Ramos (cell line): ENCODE data around the gene FPGS.
"Not testable (repeated sequence)": the region's sequence is repeated elsewhere in the genome, so short reads cannot be mapped to it uniquely, and the experiment has no call there.

ENCODE experiments used
- in situ Hi-C: fragments of 300-500 bp; cut with MboI; formaldehyde crosslinking; loops from one replicate; pipeline ENCODE4 v1.14.3; 2022; ENCODE audit warnings: low sequenced_read_pairs; ENCODE audit not compliant: unreplicated experiment

Gene FPGS

DNA sequence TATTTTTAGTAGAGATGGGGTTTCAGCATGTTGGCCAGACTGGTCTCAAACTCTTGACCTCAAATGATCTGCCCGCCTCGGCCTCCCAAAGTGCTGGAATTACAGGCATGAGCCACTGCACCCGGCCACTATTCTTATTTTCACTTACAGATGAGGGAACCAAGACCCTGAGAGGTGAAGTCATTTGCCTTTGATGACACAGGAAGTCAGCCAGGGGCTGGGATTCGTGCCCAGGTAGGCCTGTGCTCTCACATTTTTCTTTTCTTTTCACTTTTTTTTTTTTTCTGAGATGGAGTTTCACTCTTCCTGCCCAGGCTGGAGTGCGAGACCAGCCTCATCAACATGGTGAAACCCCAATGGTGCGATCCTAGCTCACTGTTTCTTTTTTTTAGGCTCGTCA lies 29.6 kb downstream of the FPGS start:
- in situ Hi-C loops: no loop called here

DNA sequence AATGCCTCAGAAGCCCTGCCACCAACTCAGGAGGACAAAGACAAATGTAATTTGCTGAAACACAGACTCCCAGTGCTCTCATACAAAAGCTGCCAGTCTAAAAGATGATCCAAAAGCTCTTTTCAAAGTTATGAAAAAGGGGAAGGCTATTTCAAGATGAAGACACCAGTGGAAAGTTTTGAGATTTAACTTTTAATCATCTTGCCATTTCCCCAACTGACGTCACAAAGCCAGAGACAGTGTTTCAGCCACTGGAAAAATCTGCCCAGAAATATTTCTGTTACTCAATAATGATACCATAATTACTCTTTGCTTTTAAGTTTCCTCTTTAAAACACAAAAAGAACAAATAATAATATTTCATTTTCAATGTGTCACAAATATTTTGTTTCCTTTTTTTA lies 30.9 kb downstream of the FPGS start:
- in situ Hi-C loops: no loop called here

DNA sequence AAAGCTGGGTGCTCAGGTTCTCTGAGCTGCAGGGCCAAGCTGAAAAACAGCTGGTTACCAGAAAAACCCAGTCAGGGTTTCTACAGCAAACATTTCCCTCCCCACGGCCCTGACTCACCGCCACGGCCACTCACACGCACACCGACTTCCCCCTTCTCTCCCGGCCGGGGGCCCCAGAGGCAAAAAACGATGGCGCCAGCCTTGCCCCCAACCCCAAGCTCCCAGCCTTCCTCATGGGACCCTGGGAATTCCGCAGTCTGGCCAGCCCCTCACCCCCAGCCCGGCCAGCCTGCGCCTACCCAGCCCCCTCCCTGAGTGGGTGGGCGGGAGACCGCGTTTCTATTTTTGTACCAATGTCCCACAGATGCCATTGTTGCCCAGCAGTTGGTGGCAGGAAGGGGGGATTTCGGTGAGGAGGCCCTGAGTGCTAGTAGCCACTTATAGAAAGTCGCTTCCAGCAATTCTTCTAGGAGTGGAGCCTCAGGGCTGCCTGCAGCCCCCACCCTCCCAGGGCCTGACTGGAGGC lies 33.4 kb downstream of the FPGS start:
- in situ Hi-C loops: no loop called here

DNA sequence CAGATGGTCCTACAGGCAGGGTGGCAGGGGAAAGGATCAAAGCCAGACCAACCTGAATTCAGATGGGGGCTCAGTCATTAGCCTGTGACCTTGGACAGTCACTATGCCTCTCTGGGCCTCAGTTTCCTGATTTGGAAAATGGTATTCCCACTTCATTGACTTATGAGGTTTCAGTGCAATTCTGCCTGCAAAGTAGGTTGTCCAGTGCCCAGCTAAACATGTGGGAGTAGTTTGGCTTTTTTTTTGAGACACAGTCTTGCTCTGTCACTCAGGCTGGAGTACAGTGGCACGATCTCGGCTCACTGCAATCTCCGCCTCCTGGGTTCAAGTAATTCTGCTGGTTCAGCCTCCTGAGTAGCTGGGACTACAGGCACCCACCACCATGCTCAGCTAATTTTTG lies 33.9 kb downstream of the FPGS start:
- in situ Hi-C loops: not testable (repeated sequence)

DNA sequence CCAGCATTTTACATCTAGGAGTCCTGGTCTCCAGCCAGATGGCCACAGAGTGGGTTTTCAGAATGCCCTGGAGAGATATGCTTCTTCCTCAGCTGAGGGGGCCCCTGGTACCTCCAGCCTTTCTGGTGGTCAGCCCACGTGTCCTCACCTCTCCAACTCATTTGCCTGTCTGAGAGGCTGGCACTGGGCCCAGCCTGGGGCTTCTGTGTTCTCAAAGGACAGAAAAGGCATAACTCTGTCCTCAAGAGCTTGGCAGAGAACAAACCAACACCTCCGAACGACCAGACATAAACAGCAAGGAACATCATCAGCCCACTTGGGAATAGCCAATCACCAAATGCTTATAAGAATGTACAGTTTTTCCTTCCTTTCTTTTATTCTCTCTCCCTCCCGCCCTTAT lies 34.7 kb downstream of the FPGS start:
- in situ Hi-C loops: no loop called here

DNA sequence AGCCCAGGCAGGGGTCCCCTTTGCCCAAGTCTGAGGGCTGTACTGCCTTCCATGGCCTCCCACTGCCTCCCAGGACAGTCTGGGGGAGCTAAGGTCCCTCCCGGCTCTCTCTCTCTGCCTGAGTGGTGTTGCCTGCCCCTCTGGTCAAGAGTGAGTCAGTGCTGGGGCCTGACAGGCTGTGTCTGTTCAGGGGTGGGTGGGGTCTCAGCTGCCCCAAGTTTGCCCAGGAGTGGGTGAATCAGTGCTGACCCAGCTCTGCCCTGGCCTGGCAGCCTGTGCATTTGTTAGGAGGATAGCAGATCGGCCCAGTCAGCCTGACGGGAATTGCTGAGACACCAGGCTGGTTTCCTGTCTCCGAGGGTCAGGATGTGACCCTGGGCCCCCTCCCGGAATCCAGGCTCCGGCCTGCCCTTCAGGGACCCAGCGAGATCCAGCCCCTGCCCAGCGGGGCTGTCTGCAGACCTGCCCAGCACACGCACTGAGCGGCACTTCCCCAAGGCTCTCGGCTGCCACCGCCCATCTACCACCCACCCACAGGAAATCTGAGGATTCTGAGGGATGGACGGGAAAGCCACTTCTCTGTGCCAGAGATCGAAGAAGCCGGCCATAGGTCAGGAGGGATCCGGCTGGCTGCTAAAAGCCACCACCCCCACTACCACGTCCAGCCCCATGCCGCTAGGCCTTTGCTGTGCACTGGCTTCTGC lies 35.8 kb downstream of the FPGS start:
- in situ Hi-C loops: no loop called here

DNA sequence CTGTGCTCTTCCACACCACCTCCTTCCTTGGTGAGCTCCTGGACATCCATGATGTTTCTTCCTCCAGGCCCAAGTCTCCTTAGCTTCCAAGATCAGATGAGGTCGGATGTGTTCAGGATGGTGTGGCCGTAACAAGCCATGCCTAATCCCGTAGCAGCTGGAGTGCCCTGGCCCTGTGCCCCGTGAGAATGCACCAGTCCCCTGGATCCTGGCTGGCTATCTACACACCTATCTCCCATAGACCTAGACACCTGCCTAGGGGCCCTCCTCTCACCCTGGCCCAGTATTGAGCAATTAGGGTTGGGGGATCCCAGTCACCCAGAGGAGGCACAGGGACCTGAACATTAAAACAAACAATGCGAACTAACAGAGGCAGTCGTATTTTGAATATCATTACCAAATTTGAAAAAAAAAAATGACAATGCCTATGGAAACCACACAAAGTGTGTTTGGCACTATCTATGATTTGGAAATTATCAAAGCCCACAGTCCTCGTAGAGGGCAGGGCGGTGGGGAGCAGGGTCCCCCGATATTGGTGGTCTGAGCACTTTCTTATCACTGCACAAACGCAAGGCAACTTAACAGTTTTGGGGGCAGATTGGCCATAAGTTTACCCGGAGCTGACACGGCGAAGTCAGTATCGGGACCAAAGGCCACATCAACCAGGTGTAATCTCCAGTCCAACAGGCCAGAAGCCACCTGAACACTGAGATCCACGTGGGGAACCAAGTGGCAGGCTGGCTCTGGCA lies 38.6 kb downstream of the FPGS start:
- in situ Hi-C loops: no loop called here

DNA sequence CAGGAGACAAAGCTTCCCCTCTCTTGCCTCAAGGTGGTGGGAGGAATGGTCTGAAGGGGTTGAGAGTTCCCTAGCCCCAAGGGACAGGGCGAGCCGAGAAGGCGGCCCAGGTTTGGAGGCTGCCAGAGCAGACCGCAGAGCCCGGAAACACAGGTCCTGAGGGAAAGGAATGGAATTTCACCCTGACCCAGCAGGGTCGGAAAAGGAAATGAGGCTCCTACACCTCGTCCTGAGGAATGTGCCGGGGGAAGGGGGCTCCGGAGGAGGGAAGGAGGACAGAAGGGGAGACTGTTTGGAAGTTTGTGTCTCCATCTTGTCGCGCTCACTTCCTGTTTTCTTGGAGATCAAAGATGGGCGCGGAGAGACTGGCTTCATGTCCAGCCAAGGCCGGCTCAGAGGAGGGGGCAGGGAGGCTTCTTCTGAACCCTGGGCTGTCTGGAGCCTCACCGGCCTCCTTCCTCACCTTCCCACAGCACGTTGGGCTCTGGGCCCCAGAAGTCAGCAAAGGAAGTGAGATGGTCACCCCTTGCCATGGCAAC lies 42.2 kb downstream of the FPGS start:
- in situ Hi-C loops: no loop called here

DNA sequence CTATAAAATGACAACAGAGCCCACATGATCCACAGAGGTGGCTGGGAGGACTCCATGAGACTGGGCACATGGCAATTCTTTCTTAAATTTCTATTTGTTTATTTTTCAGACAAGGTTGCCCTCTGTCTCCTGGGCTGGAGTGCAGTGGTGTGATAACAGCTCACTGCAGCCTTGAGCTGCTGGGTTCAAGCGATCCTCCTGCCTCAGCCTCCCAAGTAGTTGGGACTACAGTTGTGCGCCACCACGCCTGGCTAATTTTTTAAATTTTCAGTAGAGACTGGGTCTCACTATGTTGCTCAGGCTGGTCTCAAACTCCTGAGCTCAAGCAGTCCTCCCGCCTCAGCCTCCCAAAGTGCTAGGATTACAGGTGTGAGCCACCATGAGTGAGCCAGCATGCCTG lies 42.9 kb downstream of the FPGS start:
- in situ Hi-C loops: not testable (repeated sequence)

DNA sequence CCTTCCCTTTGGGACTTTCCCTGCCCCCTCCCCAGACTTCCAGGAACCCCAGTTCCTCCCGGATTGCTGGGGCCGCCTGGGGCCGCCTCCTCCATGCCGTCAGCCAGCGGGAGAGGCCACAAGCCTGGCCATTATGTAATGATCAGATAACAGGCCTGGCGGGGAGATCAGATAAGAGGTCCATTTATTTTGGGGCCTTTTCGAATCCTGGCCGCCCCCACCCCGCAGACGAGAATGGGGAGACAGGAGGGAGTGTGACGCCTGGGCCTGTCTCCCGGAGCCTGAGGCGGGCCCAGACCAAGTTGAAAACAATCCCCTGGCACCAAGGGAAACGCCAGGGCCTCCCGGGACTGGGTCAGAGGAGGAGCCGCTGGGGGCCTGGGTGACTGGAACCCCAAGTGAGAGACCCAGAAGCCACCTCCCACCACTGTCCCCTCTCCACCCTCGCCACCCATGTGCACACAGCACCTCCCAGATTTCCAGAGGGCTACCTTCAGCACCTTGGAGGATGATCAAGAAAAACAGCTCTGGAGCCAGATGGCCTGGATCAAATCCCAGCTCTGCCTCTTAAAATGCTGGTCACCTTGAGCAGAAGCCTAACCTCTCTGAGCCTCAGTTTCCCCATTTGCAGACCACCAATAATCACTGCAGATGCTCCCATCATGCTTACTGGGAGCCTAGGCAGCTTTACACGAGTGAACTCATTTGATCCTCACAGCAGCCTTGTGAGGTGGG lies 43.9 kb downstream of the FPGS start:
- in situ Hi-C loops: no loop called here

DNA sequence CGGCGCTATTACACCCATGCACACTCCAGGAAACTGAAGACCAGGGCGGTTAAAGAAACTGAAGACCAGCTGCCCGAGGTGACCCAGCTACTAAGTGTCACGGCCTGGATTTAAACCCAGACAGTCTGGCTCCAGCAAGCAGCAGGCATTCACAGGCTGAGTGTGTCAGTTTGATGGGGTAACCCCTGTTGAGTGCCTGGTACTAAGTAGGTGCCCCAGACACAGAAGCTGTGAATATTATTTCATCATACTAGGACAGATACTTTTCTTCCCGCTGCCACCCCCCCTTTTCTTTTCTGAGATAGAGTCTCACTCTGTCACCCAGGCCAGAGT lies 44.5 kb downstream of the FPGS start:
- in situ Hi-C loops: no loop called here

DNA sequence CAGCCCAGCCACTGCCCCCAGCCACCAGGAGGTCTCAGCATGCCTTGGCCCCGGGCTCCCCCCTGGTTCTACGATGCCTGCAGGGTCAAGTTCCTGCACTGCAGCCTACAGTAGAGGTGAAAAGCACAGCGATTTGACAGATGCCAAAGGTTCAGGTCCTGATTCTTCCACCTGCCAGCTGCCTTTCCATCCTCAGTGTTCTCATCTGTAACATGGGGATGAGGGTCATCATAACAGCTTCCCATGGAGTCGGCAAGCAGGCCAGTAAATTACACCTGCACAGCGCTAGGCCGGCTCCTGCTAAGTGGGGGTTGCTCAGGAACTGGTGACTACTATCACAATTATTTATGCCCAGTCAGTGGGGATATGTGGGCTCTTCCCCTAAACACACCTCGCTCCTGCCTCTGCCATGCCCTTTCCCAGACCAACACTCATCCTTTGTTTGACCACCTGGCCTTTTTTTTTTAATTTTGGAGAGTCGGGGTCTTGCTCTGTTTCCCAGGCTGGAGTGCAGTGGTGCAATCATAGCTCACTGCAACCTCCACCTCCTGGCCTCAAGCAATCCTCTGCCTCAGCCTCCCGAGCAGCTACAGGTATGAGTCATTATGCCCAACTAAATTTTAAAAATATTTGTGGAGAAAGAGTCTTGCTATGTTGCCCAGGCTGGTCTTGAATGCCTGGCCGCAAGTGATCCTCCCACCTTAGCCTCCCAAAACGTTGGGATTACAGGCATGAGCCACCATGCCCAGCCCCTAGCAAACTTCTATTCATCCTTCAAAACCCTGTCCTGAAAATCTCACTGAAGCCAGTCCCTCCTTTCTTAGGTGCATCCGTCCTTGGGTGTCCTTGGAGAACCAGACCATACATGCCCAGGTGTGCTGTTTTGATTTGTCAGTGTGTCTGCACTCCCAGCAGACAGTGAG lies 45.4 kb downstream of the FPGS start:
- in situ Hi-C loops: no loop called here

DNA sequence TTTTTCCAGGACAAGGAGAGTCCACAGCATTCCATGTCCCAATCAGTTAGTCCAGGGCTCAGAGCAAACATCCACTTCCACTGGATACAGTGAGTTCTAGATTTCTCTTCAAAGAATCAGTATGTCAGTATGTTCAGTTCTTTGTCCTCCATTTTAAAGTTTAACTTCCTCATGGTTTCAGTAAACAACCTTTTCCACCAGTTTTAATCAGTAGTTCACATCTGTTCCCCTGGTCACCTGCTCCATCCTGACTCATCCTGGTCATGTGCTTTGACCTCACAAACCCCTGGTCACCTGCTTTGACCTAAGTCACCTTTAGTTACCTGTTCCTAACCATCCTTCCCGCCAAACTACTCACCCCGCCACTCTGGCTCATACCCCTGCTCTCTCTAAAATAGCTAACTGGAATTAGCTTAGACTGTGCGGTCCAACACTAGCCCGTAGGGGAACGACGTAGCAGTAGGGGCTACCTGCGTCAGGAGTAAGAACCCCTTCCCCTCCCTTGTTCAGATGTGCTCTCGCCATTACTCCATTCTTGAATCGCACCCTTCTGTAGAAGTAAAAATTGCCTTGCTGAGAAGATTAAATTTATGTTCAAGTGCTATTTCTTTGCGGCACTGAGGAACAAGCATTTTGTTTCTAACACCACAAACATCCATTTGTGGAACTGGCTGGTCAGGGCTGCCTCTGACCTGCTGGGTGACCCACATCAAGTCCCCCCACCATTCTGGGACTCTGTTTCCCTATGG lies 46.2 kb downstream of the FPGS start:
- in situ Hi-C loops: no loop called here

DNA sequence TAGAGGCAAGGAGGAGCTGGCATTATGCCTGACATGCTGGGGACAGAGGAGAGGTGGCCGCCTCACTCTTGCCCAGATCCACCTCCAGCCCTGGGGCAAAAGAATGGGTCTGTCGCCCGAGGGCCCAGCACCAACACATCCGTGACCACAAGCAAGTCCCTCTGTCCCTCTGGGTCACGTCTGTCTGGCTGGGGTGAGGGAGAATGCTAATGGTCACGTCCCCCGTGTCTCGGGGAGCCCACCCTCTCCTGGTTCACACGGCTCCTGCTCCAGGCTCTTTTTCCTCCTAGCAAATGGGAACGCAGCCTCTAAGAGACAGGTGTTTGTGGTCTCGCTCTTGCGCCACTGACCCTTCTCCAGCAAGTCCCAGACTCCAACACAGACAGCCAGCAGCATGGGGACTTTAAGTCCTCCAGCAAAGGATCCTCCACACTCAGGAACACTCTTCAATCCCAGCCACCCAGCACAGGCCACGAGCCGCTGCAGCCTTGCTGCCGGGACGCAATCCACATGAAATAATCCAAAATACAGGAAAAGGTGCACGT lies 47.7 kb downstream of the FPGS start:
- in situ Hi-C loops: loop anchor here (25.0 kb wide), 2 partner anchors 263 to 338 kb away; no protein-coding TSS in a partner anchor

DNA sequence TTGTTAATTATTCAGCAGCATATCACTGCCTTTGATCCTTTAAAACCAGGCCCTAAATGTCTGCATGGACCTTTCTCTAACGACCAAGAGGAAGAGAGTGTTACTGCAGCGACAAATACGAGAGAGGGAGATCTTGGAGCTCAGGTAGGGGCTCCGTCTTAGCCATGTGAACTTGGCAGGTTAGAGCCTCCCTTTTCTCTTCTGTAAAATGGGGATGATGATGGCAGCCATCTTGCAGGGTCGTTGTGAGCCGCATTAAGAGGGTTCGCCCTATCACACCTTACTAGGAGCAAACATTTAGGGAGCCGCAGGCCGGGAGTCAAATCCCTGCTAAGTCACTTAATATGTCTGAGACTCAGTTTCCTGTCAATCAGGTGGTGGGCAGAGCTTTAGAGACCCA lies 50.1 kb downstream of the FPGS start:
- in situ Hi-C loops: loop anchor here (25.0 kb wide), 2 partner anchors 266 to 341 kb away; no protein-coding TSS in a partner anchor

DNA sequence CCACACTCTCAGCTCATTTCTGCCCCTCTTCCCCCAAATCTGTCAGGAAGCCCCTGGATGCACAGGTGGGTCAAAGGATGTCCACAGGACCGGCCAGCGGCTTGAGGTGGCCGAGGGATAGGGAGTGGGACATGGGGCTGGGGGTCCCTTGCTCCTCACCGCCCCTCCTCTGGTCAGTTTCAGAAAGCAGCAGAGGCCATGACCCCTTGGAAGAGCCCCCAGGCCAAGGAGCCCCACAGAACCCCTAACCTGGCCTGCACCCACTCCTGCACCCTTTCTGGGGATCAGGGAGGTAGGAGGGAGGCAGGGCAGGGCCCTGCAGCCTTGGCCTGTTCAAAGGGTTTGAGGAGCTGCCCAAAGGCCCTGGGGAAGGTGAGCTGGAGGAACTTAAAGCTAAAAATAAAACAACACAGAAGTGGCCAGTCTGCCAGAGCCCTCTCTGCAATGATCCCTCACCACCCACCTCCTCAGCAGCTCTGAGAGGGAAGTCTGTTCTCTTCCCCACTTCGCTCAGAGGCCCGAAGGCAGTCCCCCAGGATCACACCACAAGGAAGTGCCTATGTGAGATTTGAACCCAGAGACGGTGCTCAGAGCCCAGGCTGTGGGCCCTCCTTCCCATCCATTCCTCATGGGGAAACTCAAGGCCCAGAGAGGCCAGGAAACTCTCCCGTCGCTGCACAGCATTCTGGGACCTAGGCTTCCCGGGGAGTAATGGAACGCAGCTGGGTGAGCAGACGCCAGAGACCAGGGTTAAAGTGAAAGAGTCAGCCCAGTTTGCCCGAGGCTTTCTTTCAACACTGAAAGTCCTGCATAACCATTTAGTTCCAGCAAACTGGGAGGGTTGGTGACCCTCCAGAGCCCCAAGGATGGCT lies 50.9 kb downstream of the FPGS start:
- in situ Hi-C loops: loop anchor here (25.0 kb wide), 2 partner anchors 266 to 341 kb away; no protein-coding TSS in a partner anchor

DNA sequence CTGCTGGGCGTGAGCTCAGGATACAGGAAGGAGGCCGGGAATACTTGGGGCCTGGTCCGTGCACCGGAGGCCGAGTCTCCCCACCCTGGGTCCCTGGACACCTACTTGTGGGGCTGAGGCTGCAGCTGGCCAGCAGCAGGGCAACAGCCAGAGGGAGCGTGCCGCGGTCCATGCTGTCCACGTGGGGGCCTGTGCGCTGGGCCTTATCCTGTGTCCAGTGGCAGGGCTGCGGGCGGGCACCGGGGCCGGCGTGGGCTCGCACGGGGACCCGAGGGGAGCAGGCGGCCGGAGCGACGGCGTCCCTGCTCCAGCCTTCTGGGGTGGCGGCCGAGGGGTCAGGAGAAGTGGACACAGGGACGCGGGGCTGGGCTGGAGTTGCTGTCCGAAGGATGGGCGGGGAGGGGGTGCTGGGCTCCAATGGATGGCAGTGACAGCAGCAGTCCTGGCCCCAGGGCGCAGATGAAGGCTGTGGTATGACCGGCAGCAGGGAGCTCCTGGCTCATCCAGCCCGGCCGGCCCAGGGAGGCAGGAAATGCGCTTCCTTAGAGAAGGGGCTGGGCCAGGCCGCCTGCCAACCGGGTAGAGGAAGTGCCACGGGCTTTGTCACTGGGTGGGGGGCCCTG lies 51.6 kb downstream of the FPGS start, which contains the start of gene ENG:
TSS of gene ENG (minus strand) at position 475 of the 623 bp plus-strand sequence. CDS start at position 172, 303 bp downstream.
- in situ Hi-C loops: loop anchor here (25.0 kb wide), 2 partner anchors 267 to 342 kb away; no protein-coding TSS in a partner anchor
